ENCODE measurements around the gene GALNT15.

The GALNT15 gene

DNA sequence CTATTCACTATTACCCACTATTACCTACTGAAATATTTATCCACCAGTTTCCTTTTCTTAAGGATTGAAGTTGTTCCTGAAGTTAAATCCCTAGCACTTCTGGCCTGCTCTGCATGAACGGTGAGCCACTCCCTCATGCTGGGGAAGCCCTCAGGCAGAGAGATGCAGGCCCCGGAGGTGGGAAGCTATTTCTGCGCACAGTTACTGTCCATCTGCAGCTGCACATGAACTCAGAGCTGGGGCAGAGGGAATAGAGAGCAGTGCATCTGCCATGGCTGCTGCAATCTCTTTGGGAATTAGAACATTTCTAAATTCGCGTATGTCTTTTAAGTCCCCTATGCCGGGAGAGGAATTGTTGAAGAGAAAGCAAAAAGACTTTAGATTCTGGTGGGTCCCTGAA is 6.3 kb upstream of the GALNT15 start:
- DNase-seq: no peak

DNA sequence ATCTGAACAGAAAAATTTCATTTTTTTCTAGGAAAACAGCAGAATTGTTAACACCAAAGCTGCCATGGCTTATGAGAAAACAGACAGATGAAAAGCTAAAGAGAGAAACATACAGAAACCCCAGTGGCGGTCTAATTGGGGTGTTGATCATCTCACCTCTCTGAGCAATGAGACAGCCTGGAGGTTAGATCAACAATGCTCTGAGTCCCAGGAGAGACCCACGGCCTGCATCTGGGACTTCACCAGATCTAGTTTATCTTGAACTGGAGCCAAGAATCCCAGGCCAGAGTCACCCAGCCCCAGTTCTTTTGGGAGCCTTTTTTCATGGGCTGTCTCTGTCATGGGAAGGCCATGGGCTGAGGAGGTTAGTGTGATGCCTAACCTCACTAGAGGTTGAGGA is 3.5 kb upstream of the GALNT15 start:
- DNase-seq: peak; percentile 42

DNA sequence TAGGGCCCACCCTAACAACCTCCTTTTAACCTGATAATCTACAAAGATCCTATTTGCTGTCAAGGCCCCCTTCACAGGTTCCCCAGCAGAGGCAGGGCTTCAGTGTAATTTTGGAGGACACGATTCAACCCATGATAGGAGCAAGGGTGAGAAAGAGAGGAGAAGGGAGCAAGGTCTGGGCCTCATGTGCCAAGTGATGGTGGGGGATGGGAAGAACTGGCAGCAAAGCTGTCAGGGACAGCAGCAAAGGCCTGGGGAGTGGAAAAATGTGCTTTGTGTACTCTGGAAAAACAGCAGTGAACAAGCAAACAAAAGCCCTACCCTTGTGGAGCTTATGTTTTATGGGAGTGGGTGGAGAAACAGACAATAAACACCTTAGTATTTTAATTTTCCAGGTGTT is 2.7 kb upstream of the GALNT15 start:
- DNase-seq: no peak

DNA sequence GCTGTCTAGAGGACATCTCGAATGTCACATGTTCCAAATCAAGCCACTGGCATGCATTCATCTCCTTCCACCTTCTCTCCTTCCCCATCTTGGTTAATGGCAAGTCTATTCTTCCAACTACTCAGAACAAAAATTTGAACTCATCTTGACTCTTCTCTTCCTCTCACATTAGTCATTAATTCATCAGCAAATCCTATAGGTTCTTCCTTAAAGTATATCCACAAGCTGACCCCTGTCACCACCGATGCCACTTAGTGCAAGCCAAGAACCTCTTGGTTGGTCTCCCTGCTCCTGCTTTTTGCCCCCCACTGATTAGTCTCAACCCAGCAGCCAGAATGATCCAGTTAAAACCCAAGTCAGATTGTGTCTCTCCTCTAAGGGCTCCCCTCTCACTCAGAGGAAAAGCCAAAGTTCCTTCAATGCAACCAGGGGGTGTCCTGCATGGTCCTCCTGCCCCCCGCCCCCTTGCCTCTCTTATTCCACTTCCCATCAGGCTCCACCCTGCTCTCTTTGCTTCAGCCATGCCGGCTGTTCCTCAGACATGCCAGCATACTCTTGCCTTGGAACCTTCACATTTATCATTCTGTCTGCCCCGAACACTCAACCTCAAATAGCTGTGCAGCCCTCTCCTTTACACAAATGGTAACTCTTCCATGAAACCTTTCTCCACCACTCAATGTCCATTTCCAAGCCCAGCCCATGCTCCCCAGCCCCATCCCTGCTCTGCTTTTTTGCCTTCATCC is 1.0 kb upstream of the GALNT15 start:
- DNase-seq: no peak

DNA sequence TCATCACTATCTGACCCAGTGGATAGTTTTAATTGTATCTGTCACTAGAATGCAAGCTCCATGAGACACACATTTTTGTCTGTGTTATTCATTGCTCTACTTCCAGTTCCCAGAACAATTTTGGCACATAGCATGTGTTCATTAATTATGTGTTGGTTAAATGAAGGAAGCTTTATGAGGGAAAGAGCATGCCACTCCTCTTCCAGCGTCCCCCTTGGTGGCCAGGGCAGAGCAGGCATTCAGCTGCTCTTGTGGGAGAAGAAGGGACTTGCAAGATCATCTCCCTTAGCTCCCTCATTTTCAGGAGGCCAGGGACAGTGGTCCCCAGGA is 489 bp upstream of the GALNT15 start:
- no peak for DNase-seq

DNA sequence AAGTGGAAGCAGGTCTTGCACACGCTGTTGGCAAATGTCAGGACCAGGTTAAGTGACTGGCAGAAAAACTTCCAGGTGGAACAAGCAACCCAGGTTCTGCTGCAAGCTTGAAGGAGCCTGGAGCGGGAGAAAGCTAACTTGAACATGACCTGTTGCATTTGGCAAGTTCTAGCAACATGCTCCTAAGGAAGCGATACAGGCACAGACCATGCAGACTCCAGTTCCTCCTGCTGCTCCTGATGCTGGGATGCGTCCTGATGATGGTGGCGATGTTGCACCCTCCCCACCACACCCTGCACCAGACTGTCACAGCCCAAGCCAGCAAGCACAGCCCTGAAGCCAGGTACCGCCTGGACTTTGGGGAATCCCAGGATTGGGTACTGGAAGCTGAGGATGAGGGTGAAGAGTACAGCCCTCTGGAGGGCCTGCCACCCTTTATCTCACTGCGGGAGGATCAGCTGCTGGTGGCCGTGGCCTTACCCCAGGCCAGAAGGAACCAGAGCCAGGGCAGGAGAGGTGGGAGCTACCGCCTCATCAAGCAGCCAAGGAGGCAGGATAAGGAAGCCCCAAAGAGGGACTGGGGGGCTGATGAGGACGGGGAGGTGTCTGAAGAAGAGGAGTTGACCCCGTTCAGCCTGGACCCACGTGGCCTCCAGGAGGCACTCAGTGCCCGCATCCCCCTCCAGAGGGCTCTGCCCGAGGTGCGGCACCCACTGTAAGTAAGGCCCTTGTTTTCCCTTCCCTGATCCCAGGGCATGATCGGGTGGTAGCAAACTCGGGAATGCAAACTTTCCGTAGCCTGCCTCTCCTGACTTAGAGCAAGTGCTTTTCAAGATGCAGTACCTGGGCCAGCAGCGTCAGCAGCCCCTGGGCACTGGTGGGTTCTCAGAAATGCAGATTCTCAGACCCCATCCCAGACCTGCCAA is 759 bp downstream of the GALNT15 start:
- DNase-seq: no peak

- no peak for DNase-seq
Observed at GRCh38 chr3:16176391-16177030, 2.0 kb downstream of the GALNT15 start.

DNA sequence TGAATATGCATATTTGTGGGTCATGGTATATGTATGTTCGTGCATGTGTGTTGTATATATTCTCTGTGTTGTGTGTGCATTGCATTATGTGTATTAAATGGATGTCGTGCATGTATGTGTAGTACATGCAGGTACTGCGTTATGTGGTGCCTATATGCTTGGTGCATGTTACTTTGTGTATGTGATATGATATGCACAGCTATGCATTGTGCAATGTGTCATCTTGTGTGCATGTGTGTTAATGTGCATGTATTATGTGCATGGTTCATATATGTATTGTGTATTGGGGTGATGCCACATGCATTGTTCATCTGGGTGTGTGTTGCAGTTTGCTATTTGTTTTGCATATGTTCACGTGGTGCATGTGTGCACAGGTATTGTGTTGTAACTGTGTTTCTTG is 2.9 kb downstream of the GALNT15 start:
- DNase-seq: no peak

DNA sequence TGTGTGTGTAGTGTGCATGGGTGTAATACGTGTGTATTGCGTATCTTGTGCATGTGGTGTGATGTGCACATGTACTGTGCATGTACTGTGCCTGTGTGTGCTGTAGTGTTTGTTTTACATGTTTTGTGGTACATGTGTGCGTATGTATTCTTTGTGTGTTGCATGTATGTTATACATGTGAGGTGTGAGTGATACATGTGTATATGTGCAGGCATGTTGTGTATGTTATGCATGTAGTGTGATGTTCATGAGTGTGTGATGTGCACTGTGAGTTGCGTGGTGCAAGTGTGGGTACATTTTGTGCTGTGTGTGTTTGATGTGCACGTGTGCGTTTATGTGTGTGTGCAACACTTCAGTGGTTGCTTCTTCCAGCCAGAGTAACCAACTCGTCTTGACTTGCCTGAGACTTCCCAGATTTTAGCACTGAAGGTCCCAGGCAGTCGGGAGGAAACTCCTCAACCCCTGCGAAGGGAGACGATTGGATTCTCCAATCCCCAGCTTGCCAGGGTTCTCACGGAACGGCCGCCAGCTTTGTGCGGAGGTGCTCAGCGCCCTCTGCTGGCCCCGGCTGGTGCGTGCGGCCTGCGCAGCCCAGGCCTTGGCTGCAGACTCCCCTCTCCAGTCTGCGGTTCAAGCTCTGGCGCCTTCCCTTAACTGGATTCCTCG is 3.6 kb downstream of the GALNT15 start:
- DNase-seq: no peak

DNA sequence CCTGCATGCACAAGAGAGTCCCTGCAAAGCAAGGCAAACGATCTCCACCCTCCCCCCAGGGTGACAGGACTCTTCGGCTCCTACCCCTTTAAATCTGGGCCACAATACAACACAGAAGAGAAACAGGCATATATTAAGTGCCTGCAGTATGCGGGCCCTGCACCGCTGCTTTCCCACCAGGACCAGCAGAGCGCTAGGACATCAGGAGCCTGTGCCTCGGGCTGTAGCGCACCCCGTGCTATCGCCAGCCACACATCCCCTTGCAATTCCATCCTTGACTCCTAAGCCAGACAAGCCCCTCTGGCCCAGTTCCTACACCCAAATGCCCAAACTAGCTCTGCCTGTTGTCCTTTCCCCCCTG is 4.1 kb downstream of the GALNT15 start:
- DNase-seq: no peak

DNA sequence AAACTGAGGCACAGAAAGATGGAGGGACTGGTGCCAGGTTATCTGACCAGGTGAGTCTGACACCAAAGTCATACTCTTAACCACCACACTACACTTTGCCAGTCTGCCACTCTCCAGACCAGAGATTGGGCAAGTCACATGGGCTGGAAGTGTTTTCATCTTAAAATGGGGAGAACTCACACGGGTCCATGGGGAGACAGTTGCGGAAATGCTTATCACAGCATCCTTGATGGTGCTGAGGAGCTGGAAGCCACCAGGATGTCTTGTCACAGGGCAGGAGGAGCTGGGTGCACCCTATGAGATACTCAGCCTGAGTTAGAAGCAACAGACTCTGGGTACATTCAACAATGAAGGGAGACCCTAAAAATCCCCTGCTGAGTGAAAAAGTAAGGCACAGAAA is 4.8 kb downstream of the GALNT15 start:
- no peak for DNase-seq

- no peak for DNase-seq
Observed at GRCh38 chr3:16179771-16180736, 5.6 kb downstream of the GALNT15 start.

DNA sequence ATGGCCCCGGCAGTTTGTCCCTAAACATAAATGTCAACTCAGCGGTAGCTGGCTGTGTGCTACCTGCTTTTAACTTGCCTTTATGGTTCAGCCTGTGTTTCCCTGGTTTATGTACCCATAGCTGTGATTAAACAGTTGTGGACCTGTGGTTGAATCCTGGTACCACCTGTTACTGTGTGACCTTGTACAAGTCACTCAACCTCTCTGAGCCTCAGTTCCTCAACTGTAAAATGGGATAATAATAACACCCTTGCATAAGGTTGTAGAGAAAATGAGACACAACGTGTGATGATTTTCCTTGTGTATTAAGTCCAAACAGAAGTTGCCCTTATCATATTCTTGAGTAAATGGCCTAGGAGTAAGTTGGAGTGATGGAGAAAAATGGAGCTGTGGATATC is 6.3 kb downstream of the GALNT15 start:
- DNase-seq: no peak

- no peak for DNase-seq
Observed at GRCh38 chr3:16181361-16181760, 6.9 kb downstream of the GALNT15 start.

DNA sequence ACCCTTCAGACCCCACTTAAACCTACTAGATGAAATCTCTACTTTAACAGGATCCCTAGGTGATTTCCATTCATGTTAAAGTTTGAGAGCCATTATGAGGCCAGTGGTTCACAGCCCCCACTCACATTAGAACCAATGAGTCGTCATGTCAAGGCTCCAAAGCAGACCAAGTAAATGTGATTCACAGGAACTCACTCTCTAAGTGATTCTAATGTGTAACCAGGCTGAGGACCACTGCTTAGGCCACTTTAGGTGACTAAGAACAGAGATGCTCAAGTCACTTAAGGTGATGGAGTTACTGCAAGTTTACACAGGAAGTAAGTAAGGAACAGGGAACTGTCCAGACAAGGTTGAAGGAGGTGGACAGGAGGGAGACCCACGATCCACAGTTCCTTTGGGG is 7.7 kb downstream of the GALNT15 start:
- DNase-seq: peak; percentile 9

DNA sequence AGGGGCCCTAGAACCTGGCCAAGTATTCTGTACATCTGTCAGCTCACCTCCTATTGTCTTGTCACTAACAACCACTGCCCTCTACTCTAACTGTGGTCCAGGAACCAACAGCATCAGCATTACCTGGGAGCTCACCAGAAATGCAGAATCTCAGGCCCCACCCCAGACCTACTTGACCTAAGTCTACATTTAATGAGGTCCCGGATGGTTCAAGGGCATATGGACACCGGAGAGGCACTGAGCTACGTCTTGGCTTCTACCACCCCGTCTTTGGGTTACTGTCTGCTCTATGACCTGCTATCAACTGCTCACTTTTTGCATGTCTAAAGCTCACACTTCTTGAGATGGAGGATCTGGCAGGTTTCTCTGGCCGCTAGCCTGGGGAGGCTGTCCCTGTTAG is 8.1 kb downstream of the GALNT15 start:
- no peak for DNase-seq

- no peak for DNase-seq
Observed at GRCh38 chr3:16183082-16183481, 8.6 kb downstream of the GALNT15 start.

DNA sequence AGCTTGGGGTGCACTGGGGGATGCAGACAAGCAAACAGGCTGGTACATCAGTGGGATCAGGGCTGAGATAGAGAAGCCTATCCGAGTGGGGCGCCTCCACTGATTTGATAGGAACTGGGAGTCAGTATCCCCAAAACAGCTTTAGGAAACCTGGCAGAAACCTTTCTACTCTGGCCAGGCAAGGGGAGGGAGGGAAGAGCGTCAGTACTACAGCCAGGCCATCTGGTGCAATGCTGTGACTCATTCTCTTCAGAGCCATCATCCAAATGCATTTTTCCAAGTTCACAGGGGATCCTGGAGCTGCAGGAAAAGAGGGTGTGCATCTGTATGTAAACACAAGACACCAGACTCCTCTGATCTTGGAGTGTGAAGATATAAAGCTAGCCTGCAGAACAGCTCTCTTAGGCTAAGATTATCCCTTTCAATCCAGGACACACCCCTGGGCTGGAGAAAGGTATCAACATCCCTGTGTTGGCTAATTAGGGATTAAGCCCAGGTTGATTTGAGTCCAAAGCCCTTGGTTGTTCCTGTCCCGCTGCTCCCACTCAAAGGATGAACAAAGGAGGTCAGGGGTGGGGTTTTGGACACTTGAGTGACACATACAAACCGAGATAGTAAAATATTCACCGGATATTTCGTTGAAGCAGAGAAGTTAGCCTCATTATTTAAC is 9.3 kb downstream of the GALNT15 start:
- no peak for DNase-seq

DNA sequence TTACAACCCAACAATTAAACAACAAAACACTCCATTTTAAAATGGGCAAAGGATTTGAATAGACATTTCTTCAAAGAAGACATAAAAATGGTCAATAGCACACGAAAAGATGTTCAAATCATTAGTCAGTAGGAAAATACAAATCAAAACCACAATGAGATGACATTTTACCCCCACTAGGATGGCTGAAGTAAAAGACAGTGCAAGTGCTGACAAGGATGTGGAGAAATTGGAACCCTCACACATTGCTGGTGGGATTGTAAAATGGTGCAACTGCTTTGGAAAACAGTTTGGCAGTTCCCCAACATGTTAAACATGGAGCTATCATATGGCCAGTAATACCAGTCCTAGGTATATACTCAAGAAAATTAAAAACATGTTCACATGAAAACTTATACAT is 11.6 kb downstream of the GALNT15 start:
- DNase-seq: no peak

DNA sequence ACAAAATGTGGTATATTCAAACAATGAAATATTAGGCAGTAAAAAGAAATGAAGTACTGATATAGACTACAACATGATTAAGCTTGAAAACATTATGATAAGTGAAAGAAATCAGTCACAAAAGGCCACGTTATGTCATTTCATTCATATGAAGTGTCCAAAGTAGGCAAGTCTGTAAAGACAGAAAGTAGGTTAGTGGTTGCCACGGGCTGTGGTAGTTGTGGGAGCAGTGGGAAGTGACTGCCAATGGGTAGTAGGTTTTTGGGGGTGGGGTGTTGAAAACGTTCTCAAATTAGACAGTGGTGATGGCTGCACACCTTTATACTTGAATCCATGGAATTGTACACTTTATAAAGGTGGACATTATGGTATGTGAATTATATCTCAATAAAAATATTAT is 12.1 kb downstream of the GALNT15 start:
- no peak for DNase-seq

- DNase-seq: no peak
Observed at GRCh38 chr3:16187213-16187790, 12.8 kb downstream of the GALNT15 start.

All from kidney glomerular epithelial cell (primary cell).